Ovary (tissue), 10 donors: ENCODE results near the gene NPL. TPM values are rescaled to one million over a fixed set of nuclear protein-coding genes. Genes with fewer than 3 reads are reported as not detected.
A peak's percentile ranks its signal among the peaks of the same experiment; 100 is the strongest.

Experiments used
- DNase-seq, 5 donors: peaks; one replicate each; pipeline ENCODE4 v3.0.0-alpha.2; 2019 to 2020
- H3K27ac ChIP-seq, 2 donors: fragments of 200-600 bp; one replicate each; pipeline versions ENCODE4 v1.5.1 to v1.8.0; 2019 to 2022
- H3K27me3 ChIP-seq: fragments of 200-600 bp; one replicate; pipeline ENCODE4 v1.8.0; 2022
- H3K36me3 ChIP-seq: fragments of 200-600 bp; sonication (generic); one replicate; pipeline ENCODE4 v1.5.1; 2019
- H3K4me1 ChIP-seq: one replicate; pipeline ENCODE4 v1.8.1; 2013; ENCODE audit warnings: mild to moderate bottlenecking, moderate library complexity; ENCODE audit not compliant: insufficient read depth
- H3K4me3 ChIP-seq: fragments of 200-600 bp; sonication (generic); one replicate; pipeline ENCODE4 v1.5.1; 2017
- H3K9me3 ChIP-seq, 2 donors: fragments of 200-600 bp in 1 of 2; sonication (generic) in 1 of 2; one replicate each; pipeline versions ENCODE4 v1.5.1 to v1.8.1; 2013 to 2019; ENCODE audit warnings: mild to moderate bottlenecking in 1 of 2, moderate library complexity in 1 of 2
- EP300 ChIP-seq: sonication (generic); formaldehyde crosslinking; IDR thresholded peaks from one replicate; pipeline ENCODE4 v1.6.1; 2017; ENCODE audit warnings: antibody characterized with exemption
- POLR2A ChIP-seq: fragments of 450-650 bp; IDR thresholded peaks from one replicate; pipeline ENCODE4 v1.6.1; 2017; ENCODE audit warnings: antibody characterized with exemption, mild to moderate bottlenecking, moderate library complexity
- WGBS, 3 donors: extraction: QIAGEN DNeasy Blood & Tissue Kit in 1 of 3; methylation state at CpG; one replicate each; pipeline versions ENCODE4 v1.1.5 to v1.1.7; 2013 to 2017; 5-methylcytosine and 5-hydroxymethylcytosine counted together
- intact Hi-C, 4 donors: fragments of 100-400 bp; cut with DNase I; formaldehyde crosslinking; loops; one replicate each; pipeline versions ENCODE4 v1.11.0 to v1.15.1; 2022 to 2023
- long read RNA-seq, 3 donors: library from polyadenylated mRNA in 2 of 3; unstranded in 2 of 3; transcript quantifications; one replicate each; pipeline ENCODE4 v2.0.0 and lab custom pipeline, GENCODE V29; 2021 to 2026
- polyA plus RNA-seq, 2 donors: library from polyadenylated mRNA; stranded (reverse); fragments of 200-250 nt in 1 of 2; fragments of 350-450 nt in 1 of 2; fragmentation: Illumina TruSeq in 1 of 2; extraction: RNeasy Lipid Tissue Mini Kit (QIAGEN cat#74804) in 1 of 2; gene quantifications; one replicate each; pipeline ENCODE4 v1.2.3, GENCODE V29; 2013 to 2014
- total RNA-seq, 7 donors: library from RNA; depleted of rRNA in 2 of 7; stranded (reverse); fragments of >200 nt in 2 of 7; fragmentation: NEBNext Ultra II Directional in 3 of 7; extraction: Animal tissue kit (Norgen Biotek cat#: 25700) in 3 of 7; gene quantifications; one replicate each; pipeline versions ENCODE4 v1.1.0 to v1.2.4, GENCODE V29; 2016 to 2023
- TF ChIP-seq, protein P1 (sequence below), 3 donors: fragments of 450-650 bp in 2 of 3; fragments of 200-600 bp in 1 of 3; IDR thresholded peaks; one replicate each; pipeline versions ENCODE4 v1.5.1 to v1.8.0; 2016 to 2022; ENCODE audit warnings: antibody characterized with exemption in 3 of 3, mild to moderate bottlenecking in 1 of 3
- donor health status: DM: no; HTN: no; CAD: no; lungs with moderate emphysema.
- donor health status: DM: no; HTN: no; CAD: no.
- donor health status: Bipolar disorder and iron deficiency.
- donor health status: DM: yes; HTN: yes; CAD: no.
- donor health status: DM: no; HTN: no; CAD: no.
- donor health status: DM: yes; HTN: yes; CAD: no.

Gene NPL
- total RNA-seq: 10 to 100 TPM in 1 of 7 donors, 1 to 10 TPM in 6; 2.3 to 26.0 (median 3.7) TPM
- polyA plus RNA-seq: 10 to 100 TPM in 1 of 2 donors, 1 to 10 TPM in 1; 3.4 to 23.5 TPM
- long read RNA-seq, donor 1, partial matches to known transcripts: 1 of 15 reads
- long read RNA-seq, donor 1, other reads (novel, unspliced or antisense): 14 of 15 reads
- long read RNA-seq, donor 2, partial matches to known transcripts: 0 of 1 reads
- long read RNA-seq, donor 2, other reads (novel, unspliced or antisense): 0 of 1 reads
- long read RNA-seq, donor 3, partial matches to known transcripts: 0 of 6 reads
- long read RNA-seq, donor 3, other reads (novel, unspliced or antisense): 6 of 6 reads

GRCh38 chr1:182789138-182790076 is at the start of gene NPL:
TSS of gene NPL (plus strand) at chr1:182789773. CDS start at chr1:182794372, 4,599 bp downstream.
- intact Hi-C loops: loop anchor here in 3 of 4 donors (5.0 to 10.0 kb wide), 2 partner anchors 702 to 705 kb away; no protein-coding TSS in a partner anchor
- WGBS, 3 donors: 0 to 1% (median 1%) methylated on average over 79 to 93 of the region's 93 CpGs
- TF ChIP-seq, protein P1, sequence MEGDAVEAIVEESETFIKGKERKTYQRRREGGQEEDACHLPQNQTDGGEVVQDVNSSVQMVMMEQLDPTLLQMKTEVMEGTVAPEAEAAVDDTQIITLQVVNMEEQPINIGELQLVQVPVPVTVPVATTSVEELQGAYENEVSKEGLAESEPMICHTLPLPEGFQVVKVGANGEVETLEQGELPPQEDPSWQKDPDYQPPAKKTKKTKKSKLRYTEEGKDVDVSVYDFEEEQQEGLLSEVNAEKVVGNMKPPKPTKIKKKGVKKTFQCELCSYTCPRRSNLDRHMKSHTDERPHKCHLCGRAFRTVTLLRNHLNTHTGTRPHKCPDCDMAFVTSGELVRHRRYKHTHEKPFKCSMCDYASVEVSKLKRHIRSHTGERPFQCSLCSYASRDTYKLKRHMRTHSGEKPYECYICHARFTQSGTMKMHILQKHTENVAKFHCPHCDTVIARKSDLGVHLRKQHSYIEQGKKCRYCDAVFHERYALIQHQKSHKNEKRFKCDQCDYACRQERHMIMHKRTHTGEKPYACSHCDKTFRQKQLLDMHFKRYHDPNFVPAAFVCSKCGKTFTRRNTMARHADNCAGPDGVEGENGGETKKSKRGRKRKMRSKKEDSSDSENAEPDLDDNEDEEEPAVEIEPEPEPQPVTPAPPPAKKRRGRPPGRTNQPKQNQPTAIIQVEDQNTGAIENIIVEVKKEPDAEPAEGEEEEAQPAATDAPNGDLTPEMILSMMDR (IDR thresholded peaks at IDR 0.05): no peak
- TF ChIP-seq POLR2A (peak; percentile 55), EP300 (no peak)

GRCh38 chr1:182740120-182740519 is 49.5 kb upstream of the NPL start:
- peak overlapping the region in 1 of 2 donors; percentile 76 for H3K27ac ChIP-seq
- peaks cover 8% of the 10 kb centered on the region for H3K4me1 ChIP-seq
- WGBS, 3 donors: 94 to 97% (median 95%) methylated on average over 1 of the region's 1 CpG
- no peak for DNase-seq
- H3K9me3 ChIP-seq: no peaks in the 10 kb centered on the region
- no peak for TF ChIP-seq POLR2A
- TF ChIP-seq EP300: no peak
- TF ChIP-seq, protein P1 (IDR thresholded peaks at IDR 0.05): no peak
- H3K27me3 ChIP-seq: no peaks in the 10 kb centered on the region
- no peak overlapping the region for H3K4me3 ChIP-seq
- H3K36me3 ChIP-seq: no peaks in the 10 kb centered on the region
- intact Hi-C loops: no loop called here

More at GRCh38 chr1:182789138-182790076, at the start of gene NPL:
- peak within 1 kb of the TSS; percentile 50 for H3K4me3 ChIP-seq
- H3K9me3 ChIP-seq: no peaks in the 10 kb centered on the region
- peak within 1 kb of the TSS; percentile 31 to 32 for H3K27ac ChIP-seq
- no peaks in the 10 kb centered on the region for H3K4me1 ChIP-seq
- DNase-seq: peak; percentile 74 to 89 (median 81)
- no peaks in the 10 kb centered on the region for H3K36me3 ChIP-seq
- H3K27me3 ChIP-seq: no peaks in the 10 kb centered on the region

DNA sequence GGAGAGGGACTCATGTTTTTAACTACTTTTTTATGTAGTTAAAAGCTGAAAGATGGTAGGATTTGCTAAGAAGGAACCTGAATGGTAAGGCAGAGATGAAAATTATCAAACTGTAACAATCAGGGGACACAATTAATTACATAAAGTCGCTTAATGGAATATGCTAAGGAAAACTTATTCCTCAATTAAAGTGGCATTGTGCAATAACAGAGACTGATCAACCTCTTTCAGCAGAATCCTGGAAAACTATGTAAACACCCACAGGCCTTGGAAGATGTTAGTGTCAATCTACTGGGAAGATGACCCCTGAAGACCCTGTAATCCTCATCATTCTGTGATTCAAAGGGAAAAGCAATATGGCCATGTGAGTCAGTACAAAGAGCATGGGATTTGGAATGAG is 46.8 kb upstream of the NPL start:
- intact Hi-C loops: no loop called here
- TF ChIP-seq EP300 (no peak), POLR2A (no peak)
- TF ChIP-seq, protein P1 (IDR thresholded peaks at IDR 0.05): no peak
- no peak for DNase-seq
- Histone ChIP-seq H3K27me3 (no peaks in the 10 kb centered on the region), H3K36me3 (no peaks in the 10 kb centered on the region), H3K9me3 (no peaks in the 10 kb centered on the region), H3K4me3 (no peak overlapping the region), H3K4me1 (peaks cover 6% of the 10 kb centered on the region), H3K27ac (no peak overlapping the region)
- WGBS, 3 donors: 94 to 98% (median 97%) methylated on average over 1 of the region's 1 CpG

GRCh38 chr1:182752077-182752988 is 37.2 kb upstream of the NPL start:
- 60 to 72% (median 67%) methylated on average over 14 of the region's 14 CpGs for WGBS, 3 donors
- intact Hi-C loops: no loop called here
- no peak for DNase-seq

More at GRCh38 chr1:182752077-182752988, 37.2 kb upstream of the NPL start:
- Histone ChIP-seq H3K4me1 (no peaks in the 10 kb centered on the region), H3K4me3 (no peak overlapping the region), H3K27me3 (no peaks in the 10 kb centered on the region), H3K9me3 (no peaks in the 10 kb centered on the region), H3K36me3 (no peaks in the 10 kb centered on the region), H3K27ac (no peak overlapping the region)
- TF ChIP-seq POLR2A (no peak), EP300 (no peak)
- TF ChIP-seq, protein P1 (IDR thresholded peaks at IDR 0.05): no peak
